DOHH2 (cell line): Measurements from ENCODE around the gene ARHGAP22.

Source experiments
- H3F3A ChIP-seq: fragments of 200-600 bp; sonication (generic), shearing (Covaris generic); 2 replicates; pipeline ENCODE4 v1.6.0; 2016; ENCODE audit warnings: antibody characterized with exemption, mild to moderate bottlenecking; ENCODE audit not compliant: control insufficient read depth, insufficient read depth
- H3K27ac ChIP-seq: fragments of 200-600 bp; sonication (generic); 2 replicates; pipeline ENCODE4 v1.5.1; 2014; ENCODE audit warnings: low read depth, mild to moderate bottlenecking, low read length, moderate library complexity
- H3K27me3 ChIP-seq: fragments of 200-600 bp; sonication (generic); 2 replicates; pipeline ENCODE4 v1.6.1; 2014; ENCODE audit warnings: mild to moderate bottlenecking, low read length, mixed read lengths; ENCODE audit not compliant: control insufficient read depth
- H3K36me3 ChIP-seq: fragments of 200-600 bp; sonication (generic); 2 replicates; pipeline ENCODE4 v1.6.1; 2014; ENCODE audit warnings: mild to moderate bottlenecking, low read length, moderate library complexity, mixed read lengths; ENCODE audit not compliant: control insufficient read depth
- H3K4me1 ChIP-seq: fragments of 200-600 bp; sonication (generic); 2 replicates; pipeline ENCODE4 v1.6.1; 2014; ENCODE audit warnings: mild to moderate bottlenecking, low read length, mixed read lengths; ENCODE audit not compliant: control insufficient read depth
- H3K4me2 ChIP-seq: fragments of 200-600 bp; sonication (generic); 2 replicates; pipeline ENCODE4 v1.6.0; 2014; ENCODE audit warnings: mild to moderate bottlenecking, low read length, moderate library complexity
- H3K4me3 ChIP-seq: fragments of 200-600 bp; sonication (generic); 2 replicates; pipeline ENCODE4 v1.5.1; 2014; ENCODE audit warnings: mild to moderate bottlenecking, low read length, mixed read lengths
- H3K79me2 ChIP-seq: fragments of 200-600 bp; sonication (generic); 2 replicates; pipeline ENCODE4 v1.6.1; 2014; ENCODE audit warnings: mild to moderate bottlenecking, low read length, mixed read lengths; ENCODE audit not compliant: control insufficient read depth
- H3K9me2 ChIP-seq: fragments of 200-600 bp; sonication (generic); replicated peaks from 2 replicates; pipeline ENCODE4 v1.6.1; 2014; ENCODE audit warnings: mild to moderate bottlenecking, low read length, mixed read lengths; ENCODE audit not compliant: control insufficient read depth
- H3K9me3 ChIP-seq: fragments of 200-600 bp; sonication (generic); 2 replicates; pipeline ENCODE4 v1.6.1; 2014; ENCODE audit warnings: antibody characterized with exemption, low read length, mixed read lengths; ENCODE audit not compliant: control insufficient read depth, insufficient read depth
- H4K20me1 ChIP-seq: fragments of 200-600 bp; sonication (generic); 2 replicates; pipeline ENCODE4 v1.6.0; 2014; ENCODE audit warnings: low read depth, mild to moderate bottlenecking, antibody characterized with exemption, low read length, moderate library complexity; ENCODE audit not compliant: control insufficient read depth, insufficient read depth
- CTCF ChIP-seq: fragments of 200-600 bp; sonication (generic); IDR thresholded peaks from one replicate; pipeline ENCODE4 v1.5.1; 2014; ENCODE audit warnings: antibody characterized with exemption, mild to moderate bottlenecking, low read depth, low read length; ENCODE audit not compliant: poor library complexity, severe bottlenecking
- EZH2phosphoT487 ChIP-seq: fragments of 200-600 bp; sonication (generic); IDR thresholded peaks from 2 replicates; pipeline ENCODE4 v1.6.1; 2017; ENCODE audit warnings: borderline replicate concordance, mild to moderate bottlenecking, antibody characterized with exemption, low read length, moderate library complexity, mixed read lengths

Gene ARHGAP22

GRCh38 chr10:48567346-48567745 is 37.5 kb downstream of the ARHGAP22 start:
- H3F3A ChIP-seq, result no peaks in the 10 kb centered on the region
- H3K4me1 ChIP-seq, result no peaks in the 10 kb centered on the region
- no peaks in the 10 kb centered on the region for H3K79me2 ChIP-seq
- H3K9me2 ChIP-seq, result no peaks in the 10 kb centered on the region
- H3K27me3 ChIP-seq, result peaks cover 6% of the 10 kb centered on the region; the same call in 1 of the 2 replicates
- H3K4me3 ChIP-seq, result no peak overlapping the region
- no peak overlapping the region for H3K27ac ChIP-seq
- no peaks in the 10 kb centered on the region for H3K9me3 ChIP-seq
- H3K36me3 ChIP-seq, result no peaks in the 10 kb centered on the region
- H3K4me2 ChIP-seq, result no peak overlapping the region
- TF ChIP-seq CTCF, result no peak
- no peak for TF ChIP-seq EZH2phosphoT487
- no peaks in the 10 kb centered on the region for H4K20me1 ChIP-seq

DNA sequence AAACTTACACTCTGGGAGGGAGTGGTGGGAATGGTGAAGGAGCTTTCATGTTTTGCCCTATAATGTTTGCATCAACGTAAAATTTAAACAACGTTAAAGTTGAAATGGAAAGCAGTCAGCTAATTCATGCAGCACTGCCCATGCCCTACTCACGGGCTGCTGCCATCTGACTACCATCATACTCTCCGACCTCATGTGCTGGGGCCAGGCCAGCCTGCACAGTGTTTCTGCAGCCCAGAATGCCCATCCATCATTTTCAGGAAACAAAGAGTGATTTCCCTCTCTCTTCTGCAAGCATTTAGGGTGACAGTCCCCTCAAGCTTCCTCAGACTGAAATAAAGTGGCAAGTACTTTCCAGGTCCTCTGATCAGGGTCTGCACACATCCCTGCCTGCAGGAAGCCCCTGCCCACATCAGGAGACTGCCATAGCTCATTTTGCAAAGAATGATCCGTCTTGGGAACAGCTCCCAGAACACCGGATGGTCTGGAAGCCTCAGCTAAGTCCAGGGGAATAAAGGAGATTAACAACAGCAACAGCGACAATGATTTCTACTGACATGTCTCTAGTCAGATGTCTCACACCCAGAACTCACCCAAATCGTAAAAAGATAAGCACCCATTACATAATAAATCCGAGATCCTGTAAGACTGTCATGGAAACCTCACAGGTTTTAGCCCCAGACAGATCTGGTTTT is 40.3 kb downstream of the ARHGAP22 start:
- H3K36me3 ChIP-seq, result no peaks in the 10 kb centered on the region
- no peaks in the 10 kb centered on the region for H3F3A ChIP-seq
- H3K79me2 ChIP-seq, result no peaks in the 10 kb centered on the region
- peaks cover 8% of the 10 kb centered on the region; the same call in 1 of the 2 replicates for H3K27me3 ChIP-seq
- TF ChIP-seq CTCF (no peak), EZH2phosphoT487 (no peak)
- H3K27ac ChIP-seq, result no peak overlapping the region
- no peaks in the 10 kb centered on the region for H3K9me2 ChIP-seq
- no peaks in the 10 kb centered on the region for H3K4me1 ChIP-seq
- H3K4me2 ChIP-seq, result no peak overlapping the region
- H4K20me1 ChIP-seq, result no peaks in the 10 kb centered on the region
- H3K4me3 ChIP-seq, result no peak overlapping the region
- no peaks in the 10 kb centered on the region for H3K9me3 ChIP-seq

DNA sequence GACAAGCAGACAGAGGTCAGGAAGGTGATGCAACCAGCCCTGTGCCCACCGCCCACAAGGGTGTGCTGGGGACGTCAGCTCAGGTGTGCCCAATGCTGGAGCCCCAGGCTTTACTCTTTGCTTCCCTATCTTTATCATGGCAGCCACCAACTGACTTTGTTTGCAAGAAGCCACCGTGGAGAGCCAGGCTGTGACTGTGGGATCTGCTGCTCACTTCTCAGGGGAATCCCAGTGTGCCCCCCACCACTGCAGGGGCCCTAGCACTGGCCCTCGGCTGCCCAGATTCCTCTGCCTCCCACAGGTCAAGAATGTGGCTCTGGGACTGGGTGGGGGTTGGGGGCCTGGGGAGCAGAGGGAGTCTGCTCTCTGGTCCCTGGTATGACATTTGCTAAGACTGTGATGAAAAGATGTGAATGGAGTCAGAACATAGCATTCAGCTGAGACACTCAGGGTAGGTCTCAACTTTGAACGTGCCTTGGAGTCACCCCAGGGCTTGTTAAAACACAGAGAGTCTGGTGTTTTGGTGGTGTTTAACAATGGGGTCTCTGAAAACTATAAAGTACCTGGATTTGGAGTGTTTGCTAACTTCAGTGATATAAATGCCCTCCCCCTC is 47.3 kb downstream of the ARHGAP22 start:
- Histone ChIP-seq H3K27ac (no peak overlapping the region), H4K20me1 (no peaks in the 10 kb centered on the region), H3K36me3 (no peaks in the 10 kb centered on the region), H3K9me2 (no peaks in the 10 kb centered on the region), H3K9me3 (no peaks in the 10 kb centered on the region), H3K27me3 (peaks cover 11% of the 10 kb centered on the region; the same call in 1 of the 2 replicates), H3K79me2 (no peaks in the 10 kb centered on the region), H3K4me2 (no peak overlapping the region), H3K4me3 (no peak overlapping the region), H3K4me1 (no peaks in the 10 kb centered on the region), H3F3A (no peaks in the 10 kb centered on the region)
- no peak for TF ChIP-seq CTCF
- TF ChIP-seq EZH2phosphoT487, result no peak
